OCI-M2 (cell line): ENCODE measurements around the gene TESMIN.

Source experiments
- DNase-seq: peaks from one replicate; lab custom pipeline; 2025; ENCODE audit not compliant: unreplicated experiment; lab: John Stamatoyannopoulos, UW

TESMIN gene

GRCh38 chr11:68661697-68662603, 89.4 kb downstream of the TESMIN start:
- DNase-seq, result no peak

- DNase-seq, result no peak
These were observed 90.3 kb downstream of the TESMIN start for GRCh38 chr11:68661014-68661413.

- DNase-seq, result no peak
These were observed 91.1 kb downstream of the TESMIN start for GRCh38 chr11:68660066-68660810.

DNA sequence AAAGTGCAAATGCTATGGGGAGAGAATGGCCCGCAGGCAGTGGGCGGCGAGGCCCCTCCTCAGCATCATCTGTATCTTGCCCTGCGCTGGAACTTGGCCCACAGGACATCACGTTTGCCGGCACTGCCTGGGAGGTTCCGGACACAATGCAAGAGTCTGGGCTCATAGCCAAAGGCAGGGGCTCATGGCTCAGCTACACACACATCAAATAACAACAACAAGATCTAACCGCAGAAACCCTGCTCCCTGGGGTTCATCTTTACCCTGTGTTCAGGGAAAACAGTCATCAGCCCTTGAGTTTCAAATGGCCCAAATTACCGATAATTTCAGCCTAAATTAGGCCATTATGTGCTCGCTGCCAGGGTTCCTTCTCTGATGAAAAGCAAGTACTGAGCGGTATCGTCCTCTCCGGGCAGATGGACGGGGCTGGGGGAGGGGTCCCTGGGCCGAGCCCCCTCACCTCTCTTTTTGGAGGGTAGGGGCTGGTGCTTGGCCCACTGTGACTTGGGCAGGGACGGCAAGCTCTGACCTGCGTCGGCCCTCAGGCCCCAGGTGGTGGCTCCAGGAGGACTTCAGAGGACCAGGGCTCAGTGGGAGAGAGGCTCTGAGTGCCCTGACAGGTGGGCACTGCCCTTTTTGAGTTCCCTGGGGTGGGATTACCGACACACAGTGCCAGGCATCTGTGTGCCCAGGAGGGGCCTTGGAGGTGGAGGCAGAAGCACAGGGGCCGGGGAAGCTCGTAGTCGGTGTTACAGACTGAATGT, 92.0 kb downstream of the TESMIN start:
- no peak for DNase-seq

DNA sequence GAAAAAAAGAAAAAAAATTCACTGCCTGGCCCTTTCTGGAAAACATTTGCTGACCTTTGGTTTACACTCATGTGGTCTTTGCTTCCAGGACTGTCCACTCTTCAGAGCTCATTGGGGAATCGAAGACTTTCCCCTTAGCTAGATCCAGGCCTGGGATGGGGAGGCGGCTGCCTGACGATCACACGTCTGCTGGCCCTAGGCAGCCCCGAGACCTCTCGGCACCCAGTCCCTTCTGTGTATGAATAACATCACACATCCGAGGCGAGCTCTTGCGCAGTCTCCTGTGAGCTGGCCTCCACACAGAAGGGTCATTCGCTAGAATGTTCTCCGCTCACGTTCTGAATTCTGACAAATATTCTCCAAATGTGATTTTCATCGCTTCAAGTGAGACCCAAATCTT, 92.7 kb downstream of the TESMIN start:
- DNase-seq, result no peak

DNA sequence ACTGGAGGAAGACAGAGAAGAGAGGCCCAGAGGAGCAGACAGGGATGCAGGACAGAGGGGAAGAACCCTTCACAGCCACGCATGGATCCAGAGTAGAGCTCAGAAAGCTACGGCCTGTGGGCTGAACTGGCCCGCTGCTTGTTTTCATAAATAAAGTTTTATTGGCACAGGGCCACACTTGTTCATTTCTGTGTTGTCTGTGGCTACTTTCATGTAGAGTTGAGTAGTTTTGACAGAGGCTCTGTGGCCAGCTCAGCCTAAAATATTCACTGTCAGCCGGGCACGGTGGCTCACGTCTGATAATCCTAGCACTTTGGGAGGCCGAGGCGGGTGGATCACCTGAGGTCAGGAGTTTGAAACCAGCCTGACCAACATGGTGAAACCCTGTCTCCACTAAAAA, 93.2 kb downstream of the TESMIN start:
- DNase-seq, result no peak
